ENCODE measurements around the gene ENGASE.

The ENGASE gene

DNA sequence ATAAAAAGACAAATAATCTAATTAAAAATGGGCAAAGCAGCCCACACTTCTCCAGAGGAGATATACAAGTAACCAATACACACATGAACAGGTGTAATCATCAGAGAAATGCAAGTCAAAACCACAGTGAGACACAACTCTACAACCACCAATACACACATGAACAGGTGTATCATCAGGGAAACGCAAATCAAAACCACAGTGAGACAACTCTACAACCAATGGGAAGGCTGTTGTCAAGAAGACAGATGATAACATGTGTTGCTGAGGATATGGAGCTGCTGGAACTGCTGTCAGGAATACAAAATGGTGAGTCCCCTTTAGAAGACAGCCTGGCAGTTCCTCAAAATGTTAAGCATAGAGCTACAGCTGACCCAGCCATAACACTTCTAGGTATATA is 22.5 kb upstream of the ENGASE start:
- Mint-ChIP-seq H3K36me3 (ENCODE audit: low read depth) (no peaks in the 10 kb centered on the region), H3K4me1 (peaks cover 4% of the 10 kb centered on the region), H3K27me3 (ENCODE audit: low read depth, poor library complexity) (peaks cover 10% of the 10 kb centered on the region), H3K9me3 (peaks cover 48% of the 10 kb centered on the region), H3K27ac (no peak overlapping the region), H3K4me3 (no peak overlapping the region)
- DNase-seq = no peak
- TF ChIP-seq, protein P1, sequence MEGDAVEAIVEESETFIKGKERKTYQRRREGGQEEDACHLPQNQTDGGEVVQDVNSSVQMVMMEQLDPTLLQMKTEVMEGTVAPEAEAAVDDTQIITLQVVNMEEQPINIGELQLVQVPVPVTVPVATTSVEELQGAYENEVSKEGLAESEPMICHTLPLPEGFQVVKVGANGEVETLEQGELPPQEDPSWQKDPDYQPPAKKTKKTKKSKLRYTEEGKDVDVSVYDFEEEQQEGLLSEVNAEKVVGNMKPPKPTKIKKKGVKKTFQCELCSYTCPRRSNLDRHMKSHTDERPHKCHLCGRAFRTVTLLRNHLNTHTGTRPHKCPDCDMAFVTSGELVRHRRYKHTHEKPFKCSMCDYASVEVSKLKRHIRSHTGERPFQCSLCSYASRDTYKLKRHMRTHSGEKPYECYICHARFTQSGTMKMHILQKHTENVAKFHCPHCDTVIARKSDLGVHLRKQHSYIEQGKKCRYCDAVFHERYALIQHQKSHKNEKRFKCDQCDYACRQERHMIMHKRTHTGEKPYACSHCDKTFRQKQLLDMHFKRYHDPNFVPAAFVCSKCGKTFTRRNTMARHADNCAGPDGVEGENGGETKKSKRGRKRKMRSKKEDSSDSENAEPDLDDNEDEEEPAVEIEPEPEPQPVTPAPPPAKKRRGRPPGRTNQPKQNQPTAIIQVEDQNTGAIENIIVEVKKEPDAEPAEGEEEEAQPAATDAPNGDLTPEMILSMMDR (IDR thresholded peaks at IDR 0.05) = no peak

DNA sequence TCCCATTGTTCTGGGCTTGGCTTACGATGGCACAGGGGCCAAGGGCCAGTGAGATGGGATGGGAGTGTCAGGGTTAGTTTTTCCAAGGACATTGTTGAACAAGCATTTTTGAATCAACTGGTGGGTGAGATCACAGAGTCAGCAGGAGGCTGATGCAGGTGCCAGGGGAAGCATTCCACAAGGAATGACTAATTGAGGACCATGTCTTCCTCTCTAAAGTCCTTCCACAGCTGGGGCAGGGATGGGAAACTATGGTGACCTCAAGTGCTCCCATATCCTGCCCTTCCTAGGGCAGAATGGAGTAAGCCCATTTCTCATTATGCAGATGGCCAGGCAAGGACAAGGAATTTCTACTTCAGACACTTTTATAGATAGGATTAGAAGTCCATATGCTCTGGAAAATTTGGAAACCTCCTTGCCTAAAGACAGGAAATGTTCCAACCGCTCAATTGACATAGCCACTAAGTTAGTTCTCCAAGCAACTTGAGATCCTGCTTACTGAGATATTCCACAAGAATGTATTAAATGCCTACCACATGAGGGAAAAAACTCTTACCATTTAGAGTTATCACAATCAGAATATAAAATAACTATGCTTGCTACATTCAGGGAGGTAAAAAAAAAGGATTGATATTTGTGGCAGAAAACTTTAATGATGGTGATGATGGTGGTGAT is 21.2 kb upstream of the ENGASE start:
- Mint-ChIP-seq H3K4me3 (no peak overlapping the region), H3K27ac (no peak overlapping the region), H3K36me3 (ENCODE audit: low read depth) (no peaks in the 10 kb centered on the region), H3K27me3 (ENCODE audit: low read depth, poor library complexity) (peaks cover 18% of the 10 kb centered on the region), H3K4me1 (no peaks in the 10 kb centered on the region), H3K9me3 (peaks cover 58% of the 10 kb centered on the region)
- TF ChIP-seq, protein P1 (IDR thresholded peaks at IDR 0.05) = no peak
- no peak for DNase-seq

DNA sequence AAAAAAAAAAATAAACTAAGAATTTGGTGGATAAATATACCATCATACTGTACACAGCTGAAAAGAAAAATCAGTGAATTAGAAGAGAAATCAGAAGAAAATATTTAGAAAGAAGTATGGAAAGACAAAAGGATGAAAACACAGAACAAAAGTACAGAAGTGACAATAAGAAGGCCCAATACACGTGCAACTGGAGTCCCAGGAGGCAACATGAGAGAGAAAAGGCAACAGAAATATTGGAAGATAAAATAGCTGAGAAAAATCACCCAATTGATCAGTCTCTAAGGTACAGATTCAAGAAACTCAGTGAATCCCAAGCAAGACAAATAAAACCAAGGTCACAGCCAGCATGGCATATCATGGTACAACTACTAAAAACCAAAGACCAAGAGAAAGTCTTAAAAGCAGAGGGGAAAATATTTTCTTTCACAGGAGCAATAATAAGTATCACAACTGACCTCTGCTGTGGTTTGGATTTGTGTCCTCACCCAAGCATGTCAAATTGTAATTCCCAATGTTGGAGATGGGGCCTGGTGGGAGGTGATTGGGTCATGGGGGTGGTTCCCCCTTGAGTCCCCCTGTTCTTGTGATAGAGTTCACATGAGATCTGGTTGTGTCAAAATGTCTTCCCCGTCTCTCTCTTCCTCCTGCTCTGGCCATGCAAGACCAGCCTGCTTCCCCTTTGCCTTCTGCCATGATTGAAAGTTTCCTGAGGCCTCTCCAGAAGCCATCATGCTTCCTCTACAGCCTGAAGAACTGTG is 20.2 kb upstream of the ENGASE start:
- no peak for DNase-seq
- H3K4me3 Mint-ChIP-seq = no peak overlapping the region
- TF ChIP-seq, protein P1 (IDR thresholded peaks at IDR 0.05) = no peak
- H3K9me3 Mint-ChIP-seq = peaks cover 58% of the 10 kb centered on the region
- no peaks in the 10 kb centered on the region for H3K36me3 Mint-ChIP-seq (ENCODE audit: low read depth)
- peaks cover 26% of the 10 kb centered on the region for H3K27me3 Mint-ChIP-seq (ENCODE audit: low read depth, poor library complexity)
- no peak overlapping the region for H3K27ac Mint-ChIP-seq
- no peaks in the 10 kb centered on the region for H3K4me1 Mint-ChIP-seq

DNA sequence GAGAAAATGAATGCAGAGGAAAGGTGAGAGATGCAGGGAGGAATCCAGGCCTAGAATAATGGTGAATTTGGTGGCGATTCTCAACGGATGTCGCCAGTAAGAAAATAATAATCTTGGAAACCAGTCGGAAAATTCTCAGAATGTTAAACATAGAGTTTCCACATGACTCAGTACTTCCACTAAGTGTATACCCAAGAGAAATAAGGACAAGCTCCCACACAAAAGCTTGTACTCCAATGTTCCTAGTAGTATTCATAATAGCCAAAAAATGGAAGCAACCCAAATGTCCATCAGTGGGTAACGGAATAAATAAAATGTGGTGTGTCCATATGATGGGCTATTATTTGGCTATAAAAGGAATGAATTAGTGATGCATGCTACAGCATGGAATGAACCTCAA is 19.4 kb upstream of the ENGASE start:
- H3K36me3 Mint-ChIP-seq (ENCODE audit: low read depth) = no peaks in the 10 kb centered on the region
- H3K9me3 Mint-ChIP-seq = peaks cover 58% of the 10 kb centered on the region
- H3K4me3 Mint-ChIP-seq = no peak overlapping the region
- TF ChIP-seq, protein P1 (IDR thresholded peaks at IDR 0.05) = no peak
- H3K27ac Mint-ChIP-seq = no peak overlapping the region
- no peaks in the 10 kb centered on the region for H3K4me1 Mint-ChIP-seq
- H3K27me3 Mint-ChIP-seq (ENCODE audit: low read depth, poor library complexity) = peaks cover 30% of the 10 kb centered on the region
- DNase-seq = no peak

DNA sequence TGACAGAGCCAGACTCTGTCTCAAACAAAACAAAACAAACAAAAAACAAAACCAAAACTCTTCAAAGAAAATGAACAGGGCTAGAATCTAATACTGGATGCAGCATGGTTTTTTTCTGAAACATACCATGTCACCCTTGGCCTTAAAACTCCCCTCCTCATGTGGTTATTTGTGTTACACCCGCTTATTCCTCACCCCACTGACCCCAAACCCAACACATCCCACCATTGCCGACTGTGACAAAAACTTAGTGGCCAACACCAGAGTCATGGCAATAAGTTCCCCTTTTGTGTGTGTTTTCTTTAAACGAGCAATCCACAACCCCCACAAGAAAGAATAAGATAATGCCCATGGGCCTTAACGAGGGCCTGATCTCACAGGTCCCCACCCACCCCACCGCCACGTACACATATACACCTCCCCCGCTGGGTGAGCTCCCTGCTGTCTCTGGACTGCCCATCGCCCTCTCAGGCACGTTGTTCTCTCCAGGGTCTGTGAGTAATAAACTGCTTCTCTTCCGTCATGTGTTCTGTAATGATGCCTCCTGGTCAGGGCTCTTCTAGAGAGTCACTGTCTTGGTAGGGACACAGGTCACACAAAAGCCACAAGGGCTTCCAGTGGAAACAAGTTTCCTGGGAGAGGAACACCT is 16.8 kb upstream of the ENGASE start:
- TF ChIP-seq, protein P1 (IDR thresholded peaks at IDR 0.05) = no peak
- Mint-ChIP-seq H3K4me1 (no peaks in the 10 kb centered on the region), H3K27ac (no peak overlapping the region), H3K36me3 (ENCODE audit: low read depth) (no peaks in the 10 kb centered on the region), H3K27me3 (ENCODE audit: low read depth, poor library complexity) (peaks cover 26% of the 10 kb centered on the region), H3K9me3 (peaks cover 41% of the 10 kb centered on the region), H3K4me3 (no peak overlapping the region)
- no peak for DNase-seq
